ENCODE data around the gene DAZ4. TPM values are rescaled to one million over a fixed set of nuclear protein-coding genes. Genes with fewer than 3 reads are reported as not detected.
"Not testable (repeated sequence)": the region's sequence is repeated elsewhere in the genome, so short reads cannot be mapped to it uniquely, and the experiment has no call there.

The DAZ4 gene, protein sequence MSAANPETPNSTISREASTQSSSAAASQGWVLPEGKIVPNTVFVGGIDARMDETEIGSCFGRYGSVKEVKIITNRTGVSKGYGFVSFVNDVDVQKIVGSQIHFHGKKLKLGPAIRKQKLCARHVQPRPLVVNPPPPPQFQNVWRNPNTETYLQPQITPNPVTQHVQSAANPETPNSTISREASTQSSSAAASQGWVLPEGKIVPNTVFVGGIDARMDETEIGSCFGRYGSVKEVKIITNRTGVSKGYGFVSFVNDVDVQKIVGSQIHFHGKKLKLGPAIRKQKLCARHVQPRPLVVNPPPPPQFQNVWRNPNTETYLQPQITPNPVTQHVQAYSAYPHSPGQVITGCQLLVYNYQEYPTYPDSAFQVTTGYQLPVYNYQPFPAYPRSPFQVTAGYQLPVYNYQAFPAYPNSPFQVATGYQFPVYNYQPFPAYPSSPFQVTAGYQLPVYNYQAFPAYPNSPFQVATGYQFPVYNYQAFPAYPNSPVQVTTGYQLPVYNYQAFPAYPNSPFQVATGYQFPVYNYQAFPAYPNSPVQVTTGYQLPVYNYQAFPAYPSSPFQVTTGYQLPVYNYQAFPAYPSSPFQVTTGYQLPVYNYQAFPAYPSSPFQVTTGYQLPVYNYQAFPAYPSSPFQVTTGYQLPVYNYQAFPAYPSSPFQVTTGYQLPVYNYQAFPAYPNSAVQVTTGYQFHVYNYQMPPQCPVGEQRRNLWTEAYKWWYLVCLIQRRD
- not detected for total RNA-seq

GRCh38 chrY:24833619-24834018 is at the start of gene DAZ4:
Gene DAZ4 (plus strand): TSS chrY:24833919. CDS start chrY:24834127, 208 bp downstream.
- not testable (repeated sequence) for H3K27me3 Mint-ChIP-seq (ENCODE audit: low read depth); H3K4me1 Mint-ChIP-seq (ENCODE audit: low read depth); H3K4me3 Mint-ChIP-seq; H3K36me3 Mint-ChIP-seq (ENCODE audit: insufficient read depth in 2 of 2); H3K9me3 Mint-ChIP-seq; ATAC-seq (replicated peaks in 1 of 2); H3K27ac Mint-ChIP-seq; DNase-seq

- not testable (repeated sequence) for DNase-seq; H3K4me1 Mint-ChIP-seq (ENCODE audit: low read depth); H3K9me3 Mint-ChIP-seq; H3K4me3 Mint-ChIP-seq; H3K36me3 Mint-ChIP-seq (ENCODE audit: insufficient read depth in 2 of 2); H3K27me3 Mint-ChIP-seq (ENCODE audit: low read depth); H3K27ac Mint-ChIP-seq; ATAC-seq (replicated peaks in 1 of 2)
Measured at GRCh38 chrY:24813293-24813692, 20.4 kb upstream of the DAZ4 start, which contains the start of gene DAZ3. Gene DAZ3 (minus strand): TSS chrY:24813393. CDS start chrY:24813185, 208 bp downstream.

DNA sequence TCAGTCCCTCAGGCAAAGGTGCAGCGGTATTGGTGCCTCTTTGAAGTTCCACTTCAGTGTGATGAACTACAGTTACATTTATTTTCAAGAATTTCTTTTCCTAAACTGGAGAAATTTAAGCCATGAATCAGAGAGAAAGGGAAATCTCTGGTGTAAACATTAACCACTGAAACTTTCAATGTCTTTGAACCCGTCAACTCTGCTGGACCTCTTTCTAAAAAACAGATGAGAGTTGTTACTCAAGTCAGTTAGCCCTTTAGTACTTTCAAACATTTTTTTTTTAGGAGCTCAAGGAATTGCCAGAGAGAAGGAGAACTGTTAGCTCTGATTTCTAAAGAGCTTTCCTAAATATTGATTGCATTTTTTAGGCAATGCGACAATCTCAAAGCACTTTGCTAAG is 11.9 kb upstream of the DAZ4 start:
- not testable (repeated sequence) for H3K36me3 Mint-ChIP-seq (ENCODE audit: insufficient read depth in 2 of 2); H3K9me3 Mint-ChIP-seq; H3K27me3 Mint-ChIP-seq (ENCODE audit: low read depth); ATAC-seq (replicated peaks in 1 of 2); DNase-seq; H3K4me3 Mint-ChIP-seq; H3K4me1 Mint-ChIP-seq (ENCODE audit: low read depth); H3K27ac Mint-ChIP-seq

- H3K4me1 Mint-ChIP-seq (ENCODE audit: low read depth); H3K27ac Mint-ChIP-seq; ATAC-seq (replicated peaks in 1 of 2); H3K9me3 Mint-ChIP-seq; H3K27me3 Mint-ChIP-seq (ENCODE audit: low read depth); H3K36me3 Mint-ChIP-seq (ENCODE audit: insufficient read depth in 2 of 2); H3K4me3 Mint-ChIP-seq; DNase-seq: not testable (repeated sequence)
Measured at GRCh38 chrY:24824184-24824879, 9.4 kb upstream of the DAZ4 start.

- not testable (repeated sequence) for DNase-seq; H3K36me3 Mint-ChIP-seq (ENCODE audit: insufficient read depth in 2 of 2); H3K4me3 Mint-ChIP-seq; H3K9me3 Mint-ChIP-seq; H3K4me1 Mint-ChIP-seq (ENCODE audit: low read depth); ATAC-seq (replicated peaks in 1 of 2); H3K27ac Mint-ChIP-seq; H3K27me3 Mint-ChIP-seq (ENCODE audit: low read depth)
Measured at GRCh38 chrY:24825069-24825468, 8.7 kb upstream of the DAZ4 start.

Other genes with a start within 250 kb of the DAZ4 start
- not detected for gene BPY2B, start 215.9 kb upstream of the DAZ4 start, total RNA-seq
- not detected for gene DAZ3, start 20.5 kb upstream of the DAZ4 start, total RNA-seq
- gene BPY2C, start 218.2 kb downstream of the DAZ4 start, total RNA-seq, result not detected